HEK293 (cell line): ENCODE data around the gene SLF1.

Experiments used
- CTCF ChIA-PET: fragments of 350-600 bp; formaldehyde crosslinking; extraction: SDS; loops from one replicate; lab custom pipeline; 2021; ENCODE audit warnings: antibody characterized with exemption; lab: Yijun Ruan, JAX
- POLR2A ChIA-PET: fragments of 300-600 bp; formaldehyde crosslinking; extraction: SDS; loops from one replicate; lab custom pipeline; 2020; ENCODE audit warnings: antibody characterized with exemption, inconsistent platforms; lab: Yijun Ruan, JAX
- H3K27ac ChIP-seq: fragments of 200-500 bp; sonication (Bioruptor generic); 2 replicates; pipeline ENCODE4 v1.5.1; 2014; ENCODE audit warnings: low read depth, low read length, control low read depth, inconsistent platforms; ENCODE audit errors: extremely low read depth
- H3K36me3 ChIP-seq, 2 experiments: fragments of 200-500 bp in 1 of 2; sonication (Bioruptor generic) in 1 of 2; 1 replicate in 1 of 2; 2 replicates in 1 of 2; pipeline ENCODE4 v1.5.1; 2014 to 2017; ENCODE audit warnings: inconsistent platforms in 2 of 2, low read length in 2 of 2; ENCODE audit not compliant: control insufficient read depth in 2 of 2, insufficient read depth in 1 of 2
- H3K4me1 ChIP-seq: fragments of 200-500 bp; sonication (Bioruptor generic); 2 replicates; pipeline ENCODE4 v1.5.1; 2014; ENCODE audit warnings: mild to moderate bottlenecking, low read length, inconsistent platforms; ENCODE audit not compliant: control insufficient read depth, insufficient read depth
- H3K4me3 ChIP-seq: 2 replicates; pipeline ENCODE4 v1.5.1; 2011; ENCODE audit warnings: low read depth, mild to moderate bottlenecking, control low read depth, low read length, moderate library complexity
- H3K9me3 ChIP-seq: fragments of 200-500 bp; sonication (Bioruptor generic); 2 replicates; pipeline ENCODE4 v1.5.1; 2014; ENCODE audit warnings: low read depth, low read length, inconsistent platforms; ENCODE audit not compliant: control insufficient read depth, insufficient read depth
- BCL6B ChIP-seq: fragments of 450-650 bp; formaldehyde crosslinking; IDR thresholded peaks from 2 replicates; pipeline ENCODE4 v1.5.1; 2017; ENCODE audit warnings: missing biosample characterization, missing genetic modification characterization
- MYNN ChIP-seq: fragments of 450-650 bp; formaldehyde crosslinking; IDR thresholded peaks from 2 replicates; pipeline ENCODE4 v1.5.1; 2016; ENCODE audit warnings: missing biosample characterization, missing genetic modification characterization, borderline replicate concordance
- MZF1 ChIP-seq: fragments of 450-650 bp; formaldehyde crosslinking; IDR thresholded peaks from 2 replicates; pipeline ENCODE4 v1.5.1; 2017; ENCODE audit warnings: missing biosample characterization, missing genetic modification characterization, borderline replicate concordance
- PATZ1 ChIP-seq: fragments of 450-650 bp; formaldehyde crosslinking; IDR thresholded peaks from 2 replicates; pipeline ENCODE4 v1.5.1; 2016; ENCODE audit warnings: missing biosample characterization, missing genetic modification characterization
- ZBTB49 ChIP-seq: fragments of 450-650 bp; formaldehyde crosslinking; IDR thresholded peaks from 2 replicates; pipeline ENCODE4 v1.5.1; 2016; ENCODE audit warnings: missing biosample characterization, missing genetic modification characterization, low read depth
- ZFP37 ChIP-seq: fragments of 450-650 bp; formaldehyde crosslinking; IDR thresholded peaks from 2 replicates; pipeline ENCODE4 v1.5.1; 2016; ENCODE audit warnings: missing biosample characterization, missing genetic modification characterization
- ZNF114 ChIP-seq: fragments of 450-650 bp; formaldehyde crosslinking; IDR thresholded peaks from 2 replicates; pipeline ENCODE4 v1.5.0; 2017; ENCODE audit warnings: missing biosample characterization, missing genetic modification characterization
- ZNF140 ChIP-seq: fragments of 450-650 bp; formaldehyde crosslinking; IDR thresholded peaks from 2 replicates; pipeline ENCODE4 v1.5.1; 2016; ENCODE audit warnings: missing biosample characterization, missing genetic modification characterization
- ZNF214 ChIP-seq: fragments of 450-650 bp; formaldehyde crosslinking; IDR thresholded peaks from 2 replicates; pipeline ENCODE4 v1.5.1; 2017; ENCODE audit warnings: missing biosample characterization, mild to moderate bottlenecking, missing genetic modification characterization, borderline replicate concordance
- ZNF221 ChIP-seq: fragments of 450-650 bp; formaldehyde crosslinking; IDR thresholded peaks from 2 replicates; pipeline ENCODE4 v1.5.1; 2017; ENCODE audit warnings: missing biosample characterization, missing genetic modification characterization, borderline replicate concordance
- ZNF266 ChIP-seq: fragments of 450-650 bp; formaldehyde crosslinking; IDR thresholded peaks from 2 replicates; pipeline ENCODE4 v1.5.1; 2016; ENCODE audit warnings: missing biosample characterization, missing genetic modification characterization, low read depth
- ZNF292 ChIP-seq: fragments of 450-650 bp; formaldehyde crosslinking; IDR thresholded peaks from 2 replicates; pipeline ENCODE4 v1.5.1; 2016; ENCODE audit warnings: low read depth, missing biosample characterization, missing genetic modification characterization, borderline replicate concordance
- ZNF324 ChIP-seq: fragments of 450-650 bp; formaldehyde crosslinking; IDR thresholded peaks from 2 replicates; pipeline ENCODE4 v1.5.1; 2016; ENCODE audit warnings: missing biosample characterization, missing genetic modification characterization
- ZNF391 ChIP-seq: fragments of 450-650 bp; formaldehyde crosslinking; IDR thresholded peaks from 2 replicates; pipeline ENCODE4 v1.5.1; 2016; ENCODE audit warnings: low read depth, missing biosample characterization, missing genetic modification characterization, borderline replicate concordance
- ZNF514 ChIP-seq: fragments of 450-650 bp; formaldehyde crosslinking; IDR thresholded peaks from 2 replicates; pipeline ENCODE4 v1.5.1; 2016; ENCODE audit warnings: missing biosample characterization, missing genetic modification characterization
- ZNF548 ChIP-seq: fragments of 450-650 bp; formaldehyde crosslinking; IDR thresholded peaks from 2 replicates; pipeline ENCODE4 v1.5.1; 2016; ENCODE audit warnings: missing biosample characterization, missing genetic modification characterization
- ZNF704 ChIP-seq: fragments of 450-650 bp; formaldehyde crosslinking; IDR thresholded peaks from 2 replicates; pipeline ENCODE4 v1.5.1; 2016; ENCODE audit warnings: missing biosample characterization, missing genetic modification characterization
- ZNF776 ChIP-seq: fragments of 450-650 bp; formaldehyde crosslinking; IDR thresholded peaks from 2 replicates; pipeline ENCODE4 v1.5.0; 2017; ENCODE audit warnings: missing biosample characterization, missing genetic modification characterization, borderline replicate concordance
- TF ChIP-seq, protein P1 (sequence below): IDR thresholded peaks from 2 replicates; pipeline ENCODE4 v1.6.1; 2011; ENCODE audit warnings: mild to moderate bottlenecking, low read depth, low read length, borderline replicate concordance
- TF ChIP-seq, protein P2 (sequence below): fragments of 450-650 bp; formaldehyde crosslinking; IDR thresholded peaks from 2 replicates; pipeline ENCODE4 v1.5.1; 2016; ENCODE audit warnings: missing biosample characterization, missing genetic modification characterization, low read depth
- TF ChIP-seq, protein P3 (sequence below): fragments of 450-650 bp; formaldehyde crosslinking; IDR thresholded peaks from 2 replicates; pipeline ENCODE4 v1.5.1; 2016; ENCODE audit warnings: missing biosample characterization, missing genetic modification characterization

SLF1 gene

GRCh38 chr5:94658272-94658671 lies 39.8 kb downstream of the SLF1 start (continued):
- TF ChIP-seq ZNF704 (tag by site-specific recombination) = no peak
- TF ChIP-seq, protein P1, sequence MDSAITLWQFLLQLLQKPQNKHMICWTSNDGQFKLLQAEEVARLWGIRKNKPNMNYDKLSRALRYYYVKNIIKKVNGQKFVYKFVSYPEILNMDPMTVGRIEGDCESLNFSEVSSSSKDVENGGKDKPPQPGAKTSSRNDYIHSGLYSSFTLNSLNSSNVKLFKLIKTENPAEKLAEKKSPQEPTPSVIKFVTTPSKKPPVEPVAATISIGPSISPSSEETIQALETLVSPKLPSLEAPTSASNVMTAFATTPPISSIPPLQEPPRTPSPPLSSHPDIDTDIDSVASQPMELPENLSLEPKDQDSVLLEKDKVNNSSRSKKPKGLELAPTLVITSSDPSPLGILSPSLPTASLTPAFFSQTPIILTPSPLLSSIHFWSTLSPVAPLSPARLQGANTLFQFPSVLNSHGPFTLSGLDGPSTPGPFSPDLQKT = no peak
- TF ChIP-seq, protein P2, sequence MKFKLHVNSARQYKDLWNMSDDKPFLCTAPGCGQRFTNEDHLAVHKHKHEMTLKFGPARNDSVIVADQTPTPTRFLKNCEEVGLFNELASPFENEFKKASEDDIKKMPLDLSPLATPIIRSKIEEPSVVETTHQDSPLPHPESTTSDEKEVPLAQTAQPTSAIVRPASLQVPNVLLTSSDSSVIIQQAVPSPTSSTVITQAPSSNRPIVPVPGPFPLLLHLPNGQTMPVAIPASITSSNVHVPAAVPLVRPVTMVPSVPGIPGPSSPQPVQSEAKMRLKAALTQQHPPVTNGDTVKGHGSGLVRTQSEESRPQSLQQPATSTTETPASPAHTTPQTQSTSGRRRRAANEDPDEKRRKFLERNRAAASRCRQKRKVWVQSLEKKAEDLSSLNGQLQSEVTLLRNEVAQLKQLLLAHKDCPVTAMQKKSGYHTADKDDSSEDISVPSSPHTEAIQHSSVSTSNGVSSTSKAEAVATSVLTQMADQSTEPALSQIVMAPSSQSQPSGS = no peak
- TF ChIP-seq ZNF114 = no peak
- no peak for TF ChIP-seq ZNF514 (tag by site-specific recombination)
- no peak for TF ChIP-seq PATZ1
- TF ChIP-seq ZNF292 (tag by site-specific recombination) = no peak
- TF ChIP-seq ZNF548 (tag by site-specific recombination) = no peak
- TF ChIP-seq ZNF221 = no peak
- no peak for TF ChIP-seq ZBTB49
- no peak for TF ChIP-seq ZNF214 (tag by site-specific recombination)
- no peak for TF ChIP-seq MYNN (tag by site-specific recombination)
- TF ChIP-seq ZNF776 (tag by site-specific recombination) = no peak
- no peak for TF ChIP-seq BCL6B (tag by site-specific recombination)
- no peak for TF ChIP-seq ZFP37 (tag by site-specific recombination)
- TF ChIP-seq, protein P3, sequence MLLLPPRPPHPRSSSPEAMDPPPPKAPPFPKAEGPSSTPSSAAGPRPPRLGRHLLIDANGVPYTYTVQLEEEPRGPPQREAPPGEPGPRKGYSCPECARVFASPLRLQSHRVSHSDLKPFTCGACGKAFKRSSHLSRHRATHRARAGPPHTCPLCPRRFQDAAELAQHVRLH (tag by site-specific recombination) = no peak
- TF ChIP-seq, all 188 proteins: peak for 0

- TF ChIP-seq ZNF391 (no peak), MZF1 (tag by site-specific recombination) (no peak), ZNF214 (tag by site-specific recombination) (no peak), ZNF140 (tag by site-specific recombination) (no peak), ZNF324 (tag by site-specific recombination) (no peak), ZNF266 (tag by site-specific recombination) (no peak)
- Histone ChIP-seq H3K9me3 (no peaks in the 10 kb centered on the region), H3K4me1 (no peaks in the 10 kb centered on the region), H3K27ac (no peak overlapping the region), H3K4me3 (no peak overlapping the region), H3K36me3 (peaks cover 17 to 49% of the 10 kb centered on the region in 2 experiments)
- ChIA-PET CTCF (interaction anchor here (0.6 kb wide), 1 partner anchor 221 kb away, joined by 3 read pairs; no protein-coding TSS in a partner anchor), POLR2A (interaction anchor here (0.5 kb wide), 1 partner anchor 128 kb away, joined by 4 read pairs; no protein-coding TSS in a partner anchor)
Observed at GRCh38 chr5:94660506-94660905, 42.0 kb downstream of the SLF1 start.
